Natural killer cell (primary cell): ENCODE results near the gene C1D. TPM values are rescaled to one million over a fixed set of nuclear protein-coding genes. Genes with fewer than 3 reads are reported as not detected.

Experiments
- ATAC-seq, 3 donors: fragments of 150-1000 bp in 2 of 3; fragments of 200-7000 bp in 1 of 3; cut with Tn5 transposase; 1 replicate in 1 of 3; 2 replicates in 2 of 3; pipeline ENCODE4 v1.10.0; 2021; ENCODE audit warnings: mild to moderate bottlenecking in 2 of 3, moderate library complexity in 2 of 3
- DNase-seq, 2 donors: peaks; one replicate each; pipeline versions ENCODE4 v3.0.0 to v3.0.0-alpha.2; 2013 to 2021; ENCODE audit warnings: mixed read lengths in 1 of 2
- H3K27ac ChIP-seq: one replicate; pipeline ENCODE4 v1.5.1; 2013; ENCODE audit warnings: mild to moderate bottlenecking, low read length
- H3K27me3 ChIP-seq: one replicate; pipeline ENCODE4 v1.6.1; 2013; ENCODE audit warnings: low read length; ENCODE audit not compliant: control insufficient read depth, insufficient read depth
- H3K36me3 ChIP-seq: one replicate; pipeline ENCODE4 v1.6.1; 2013; ENCODE audit warnings: low read length; ENCODE audit not compliant: control insufficient read depth, insufficient read depth
- H3K4me1 ChIP-seq: one replicate; pipeline ENCODE4 v1.6.1; 2013; ENCODE audit warnings: low read length; ENCODE audit not compliant: control insufficient read depth, insufficient read depth
- H3K4me3 ChIP-seq: one replicate; pipeline ENCODE4 v1.5.1; 2013; ENCODE audit warnings: low read length
- H3K9me3 ChIP-seq: one replicate; pipeline ENCODE4 v1.6.1; 2013; ENCODE audit warnings: low read length; ENCODE audit not compliant: control insufficient read depth, insufficient read depth
- H3K27ac Mint-ChIP-seq, 2 donors: one replicate each; pipeline ENCODE4 v1.8.0; 2022; ENCODE audit warnings: mild to moderate bottlenecking in 2 of 2, mixed read lengths in 2 of 2, moderate library complexity in 1 of 2
- H3K27me3 Mint-ChIP-seq, 2 donors: one replicate each; pipeline ENCODE4 v1.8.0; 2022; ENCODE audit warnings: low read depth in 2 of 2, mixed read lengths in 2 of 2
- H3K36me3 Mint-ChIP-seq: one replicate; pipeline ENCODE4 v1.8.0; 2022; ENCODE audit warnings: mixed read lengths
- H3K4me1 Mint-ChIP-seq, 2 donors: one replicate each; pipeline ENCODE4 v1.8.0; 2022; ENCODE audit warnings: mixed read lengths in 2 of 2
- H3K4me3 Mint-ChIP-seq: one replicate; pipeline ENCODE4 v1.8.0; 2022; ENCODE audit warnings: mild to moderate bottlenecking, moderate library complexity, mixed read lengths
- H3K9me3 Mint-ChIP-seq, 2 donors: one replicate each; pipeline ENCODE4 v1.8.0; 2022; ENCODE audit warnings: mixed read lengths in 2 of 2
- WGBS: methylation state at CpG from one replicate; pipeline ENCODE4 v1.1.7; 2013; ENCODE audit warnings: missing lambda C conversion rate; ENCODE audit not compliant: insufficient coverage; 5-methylcytosine and 5-hydroxymethylcytosine counted together
- intact Hi-C: fragments of 100-400 bp; cut with micrococcal nuclease; formaldehyde crosslinking; loops from one replicate; pipeline ENCODE4 v1.14.2; 2022
- total RNA-seq, 4 donors: library from RNA; stranded (reverse); fragments of 120-200 nt in 1 of 4; gene quantifications; one replicate each; pipeline versions ENCODE4 v1.2.3 to v1.2.4, GENCODE V29; 2013 to 2022
- TF ChIP-seq, protein P1 (sequence below): fragments of 200-600 bp; IDR thresholded peaks from one replicate; pipeline ENCODE4 v1.8.0; 2022; ENCODE audit warnings: antibody characterized with exemption

The C1D gene
- total RNA-seq, 3 donors from 2014 or later (not counting 1 experiment from before 2014, with no cell fraction given): 21.5 to 30.3 (median 22.6) TPM

DNA sequence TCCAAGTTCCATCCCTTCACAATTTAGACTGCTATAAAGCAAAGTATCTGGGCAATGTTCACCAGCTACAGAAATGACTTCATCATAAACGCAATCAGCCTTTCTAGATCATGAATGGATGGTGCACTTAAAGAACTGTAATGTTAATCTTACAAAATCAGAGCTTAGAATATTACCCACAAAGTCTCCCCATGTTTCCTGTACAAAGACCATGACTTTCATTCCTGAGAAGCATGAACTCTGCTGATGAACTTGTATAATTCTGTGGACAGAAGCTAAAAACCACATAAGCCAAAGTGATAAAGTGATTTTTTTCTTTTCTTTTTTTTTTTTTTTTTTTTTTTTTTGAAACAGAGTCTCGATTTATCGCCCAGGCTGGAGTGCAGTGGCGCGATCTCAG is 53.3 kb downstream of the C1D start:
- H3K36me3 ChIP-seq: no peaks in the 10 kb centered on the region
- Mint-ChIP-seq H3K4me3 (no peak overlapping the region), H3K27ac (no peak overlapping the region), H3K27me3 (peaks cover 30 to 59% of the 10 kb centered on the region in 2 donors), H3K36me3 (no peaks in the 10 kb centered on the region), H3K9me3 (no peaks in the 10 kb centered on the region), H3K4me1 (peaks cover 0 to 5% of the 10 kb centered on the region in 2 donors)
- no peaks in the 10 kb centered on the region for H3K9me3 ChIP-seq
- peak in 2 of 3 donors; percentile 26 to 76 for ATAC-seq
- peaks cover 2% of the 10 kb centered on the region for H3K27me3 ChIP-seq
- no peak overlapping the region for H3K4me3 ChIP-seq
- DNase-seq: no peak
- TF ChIP-seq, protein P1, sequence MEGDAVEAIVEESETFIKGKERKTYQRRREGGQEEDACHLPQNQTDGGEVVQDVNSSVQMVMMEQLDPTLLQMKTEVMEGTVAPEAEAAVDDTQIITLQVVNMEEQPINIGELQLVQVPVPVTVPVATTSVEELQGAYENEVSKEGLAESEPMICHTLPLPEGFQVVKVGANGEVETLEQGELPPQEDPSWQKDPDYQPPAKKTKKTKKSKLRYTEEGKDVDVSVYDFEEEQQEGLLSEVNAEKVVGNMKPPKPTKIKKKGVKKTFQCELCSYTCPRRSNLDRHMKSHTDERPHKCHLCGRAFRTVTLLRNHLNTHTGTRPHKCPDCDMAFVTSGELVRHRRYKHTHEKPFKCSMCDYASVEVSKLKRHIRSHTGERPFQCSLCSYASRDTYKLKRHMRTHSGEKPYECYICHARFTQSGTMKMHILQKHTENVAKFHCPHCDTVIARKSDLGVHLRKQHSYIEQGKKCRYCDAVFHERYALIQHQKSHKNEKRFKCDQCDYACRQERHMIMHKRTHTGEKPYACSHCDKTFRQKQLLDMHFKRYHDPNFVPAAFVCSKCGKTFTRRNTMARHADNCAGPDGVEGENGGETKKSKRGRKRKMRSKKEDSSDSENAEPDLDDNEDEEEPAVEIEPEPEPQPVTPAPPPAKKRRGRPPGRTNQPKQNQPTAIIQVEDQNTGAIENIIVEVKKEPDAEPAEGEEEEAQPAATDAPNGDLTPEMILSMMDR: no peak
- 21% methylated on average over 5 of the region's 5 CpGs for WGBS
- intact Hi-C loops: no loop called here
- no peak overlapping the region for H3K27ac ChIP-seq
- no peaks in the 10 kb centered on the region for H3K4me1 ChIP-seq

DNA sequence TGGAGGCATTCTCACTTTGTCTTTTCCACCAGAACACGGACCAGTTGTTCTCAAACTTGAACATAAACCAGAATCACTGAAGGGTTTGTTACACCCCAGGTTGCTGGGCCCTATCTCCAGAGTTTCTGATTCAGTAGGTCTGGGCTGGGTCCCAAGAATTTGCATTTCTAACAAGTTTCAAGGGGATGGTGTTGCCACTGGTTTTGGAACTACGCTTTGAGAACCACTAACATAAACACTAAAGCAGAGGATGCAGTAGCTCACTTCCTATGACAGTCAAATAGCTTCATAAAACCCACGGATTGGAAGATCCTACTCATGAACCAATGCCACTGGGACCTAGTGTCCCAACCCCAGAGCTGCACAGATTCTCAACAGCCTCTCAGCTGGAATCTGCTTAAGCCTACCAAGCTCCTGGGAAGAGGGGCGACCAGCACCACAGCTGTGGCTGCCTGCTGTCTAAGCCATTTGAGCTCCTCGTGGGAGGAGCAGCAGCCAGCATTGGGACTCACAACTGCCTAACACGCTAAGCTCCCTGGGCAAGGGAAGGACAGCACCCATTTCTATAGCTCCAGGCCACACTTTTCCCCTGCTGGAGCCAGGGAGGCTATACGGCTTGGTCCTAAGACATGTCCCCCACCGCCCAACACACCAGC is 62.5 kb downstream of the C1D start:
- Histone ChIP-seq H3K27ac (no peak overlapping the region), H3K36me3 (no peaks in the 10 kb centered on the region), H3K9me3 (no peaks in the 10 kb centered on the region), H3K27me3 (no peaks in the 10 kb centered on the region), H3K4me3 (no peak overlapping the region), H3K4me1 (no peaks in the 10 kb centered on the region)
- H3K27me3 Mint-ChIP-seq: peaks cover 34 to 65% of the 10 kb centered on the region in 2 donors
- peaks cover 0 to 2% of the 10 kb centered on the region in 2 donors for H3K9me3 Mint-ChIP-seq
- WGBS: 83% methylated on average over 8 of the region's 8 CpGs
- TF ChIP-seq, protein P1: no peak
- H3K4me1 Mint-ChIP-seq: no peaks in the 10 kb centered on the region
- H3K4me3 Mint-ChIP-seq: no peak overlapping the region
- H3K27ac Mint-ChIP-seq: no peak overlapping the region
- H3K36me3 Mint-ChIP-seq: no peaks in the 10 kb centered on the region
- DNase-seq (no peak), ATAC-seq (no peak)
- intact Hi-C loops: no loop called here

DNA sequence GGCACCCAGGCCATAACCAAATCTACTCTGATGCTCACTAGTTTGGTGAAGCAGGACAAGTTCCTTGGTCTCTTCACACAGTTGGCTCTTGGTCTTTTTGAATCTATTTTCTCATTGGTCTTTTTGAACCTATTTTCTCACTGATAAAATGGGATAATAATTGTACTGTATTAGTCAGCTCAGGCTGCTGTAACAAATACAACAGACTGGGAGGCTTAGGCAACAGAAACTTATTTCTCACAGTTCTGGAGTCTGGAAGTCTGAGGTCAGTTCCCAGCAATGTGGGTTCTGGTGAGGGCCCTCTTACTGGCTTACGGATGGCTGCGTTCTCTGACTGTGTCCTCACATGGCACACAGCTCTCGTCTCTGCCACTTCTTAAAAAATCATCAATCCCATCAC is 63.5 kb downstream of the C1D start:
- 90% methylated on average over 3 of the region's 3 CpGs for WGBS

More for the DNA sequence above, 63.5 kb downstream of the C1D start:
- no peaks in the 10 kb centered on the region for H3K36me3 ChIP-seq
- TF ChIP-seq, protein P1: no peak
- no peak overlapping the region for H3K4me3 ChIP-seq
- no peaks in the 10 kb centered on the region for H3K9me3 ChIP-seq
- H3K4me1 ChIP-seq: no peaks in the 10 kb centered on the region
- ATAC-seq: no peak
- Mint-ChIP-seq H3K9me3 (peaks cover 0 to 2% of the 10 kb centered on the region in 2 donors), H3K27me3 (peaks cover 27 to 56% of the 10 kb centered on the region in 2 donors), H3K36me3 (no peaks in the 10 kb centered on the region), H3K4me3 (no peak overlapping the region), H3K4me1 (no peaks in the 10 kb centered on the region), H3K27ac (no peak overlapping the region)
- H3K27me3 ChIP-seq: no peaks in the 10 kb centered on the region
- DNase-seq: no peak
- intact Hi-C loops: no loop called here
- no peak overlapping the region for H3K27ac ChIP-seq
